Activated CD8-positive, alpha-beta memory T cell treated with anti-CD3 and anti-CD28 coated beads for 24 hours (primary cell): ENCODE data around the gene VGLL1.

Source experiments
- DNase-seq: peaks from one replicate; pipeline ENCODE4 v3.0.0-alpha.2; 2020

Gene VGLL1

GRCh38 chrX:136531951-136532350 lies at the start of gene VGLL1:
Gene VGLL1 (plus strand): TSS chrX:136532215. CDS start chrX:136536021, 3,806 bp downstream.
- no peak for DNase-seq

- no peak for DNase-seq
Observed at GRCh38 chrX:136487647-136488046, 44.4 kb upstream of the VGLL1 start, which contains the start of gene BRS3. Gene BRS3 (plus strand): TSS chrX:136487947. CDS start chrX:136488115, 168 bp downstream.

- no peak for DNase-seq
Observed at GRCh38 chrX:136488706-136489105, 43.3 kb upstream of the VGLL1 start.

- DNase-seq, result no peak
Observed at GRCh38 chrX:136491832-136492231, 40.2 kb upstream of the VGLL1 start.

- DNase-seq, result no peak
Observed at GRCh38 chrX:136493011-136493410, 39.0 kb upstream of the VGLL1 start.

GRCh38 chrX:136495043-136495442 lies 37.0 kb upstream of the VGLL1 start:
- no peak for DNase-seq

GRCh38 chrX:136496186-136496763 lies 35.7 kb upstream of the VGLL1 start:
- no peak for DNase-seq

GRCh38 chrX:136496764-136497555 lies 35.1 kb upstream of the VGLL1 start:
- peak; percentile 90 for DNase-seq

GRCh38 chrX:136497556-136498052 lies 34.4 kb upstream of the VGLL1 start, which contains the start of gene HTATSF1:
Gene HTATSF1 (plus strand): TSS chrX:136497592. CDS start chrX:136497685, 93 bp downstream.
- DNase-seq, result no peak

- DNase-seq, result no peak
Observed at GRCh38 chrX:136519069-136519468, 12.9 kb upstream of the VGLL1 start.

- DNase-seq, result no peak
Observed at GRCh38 chrX:136523770-136524169, 8.2 kb upstream of the VGLL1 start.

- no peak for DNase-seq
Observed at GRCh38 chrX:136525738-136526606, 6.0 kb upstream of the VGLL1 start.

GRCh38 chrX:136528645-136529315 lies 3.2 kb upstream of the VGLL1 start:
- no peak for DNase-seq

GRCh38 chrX:136529795-136530194 lies 2.2 kb upstream of the VGLL1 start:
- no peak for DNase-seq

GRCh38 chrX:136534131-136534530 lies 2.1 kb downstream of the VGLL1 start:
- DNase-seq, result no peak

- DNase-seq, result no peak
Observed at GRCh38 chrX:136538811-136539210, 6.8 kb downstream of the VGLL1 start.

GRCh38 chrX:136540226-136540625 lies 8.2 kb downstream of the VGLL1 start:
- no peak for DNase-seq

- no peak for DNase-seq
Observed at GRCh38 chrX:136541294-136541693, 9.3 kb downstream of the VGLL1 start.

- DNase-seq, result no peak
Observed at GRCh38 chrX:136542281-136542680, 10.3 kb downstream of the VGLL1 start.

- DNase-seq, result no peak
Observed at GRCh38 chrX:136546371-136546781, 14.4 kb downstream of the VGLL1 start.

- DNase-seq, result no peak
Observed at GRCh38 chrX:136549226-136549625, 17.2 kb downstream of the VGLL1 start.

- DNase-seq, result no peak
Observed at GRCh38 chrX:136551410-136551809, 19.4 kb downstream of the VGLL1 start.

GRCh38 chrX:136555694-136556093 lies 23.7 kb downstream of the VGLL1 start:
- no peak for DNase-seq
